CD14-positive monocyte (primary cell): ENCODE measurements around the gene MIDN. TPM values are rescaled to one million over a fixed set of nuclear protein-coding genes. Genes with fewer than 3 reads are reported as not detected.

Source experiments
- DNase-seq, 3 donors: peaks; one replicate each; pipeline ENCODE4 v3.0.0-alpha.2; 2011 to 2022
- H2AFZ ChIP-seq: 2 replicates; pipeline ENCODE4 v1.6.0; 2012; ENCODE audit warnings: mild to moderate bottlenecking, low read depth, low read length, inconsistent platforms; ENCODE audit not compliant: insufficient read depth, poor library complexity, severe bottlenecking
- H3K27ac ChIP-seq, 2 donors: 1 replicate in 1 of 2; 2 replicates in 1 of 2; pipeline ENCODE4 v1.5.1; 2012 to 2013; ENCODE audit warnings: low read length in 2 of 2, control low read depth in 1 of 2, inconsistent platforms in 1 of 2, low read depth in 1 of 2, mild to moderate bottlenecking in 1 of 2
- H3K27me3 ChIP-seq, 2 donors: one replicate each; pipeline versions ENCODE4 v1.6.0 to v1.6.1; 2011 to 2013; ENCODE audit warnings: low read length in 2 of 2; ENCODE audit not compliant: control insufficient read depth in 2 of 2, insufficient read depth in 2 of 2
- H3K36me3 ChIP-seq, 2 donors: replicated peaks in 1 of 2; 1 replicate in 1 of 2; 2 replicates in 1 of 2; pipeline versions ENCODE4 v1.5.1 to v1.6.1; 2012 to 2013; ENCODE audit warnings: low read length in 2 of 2, control low read depth in 1 of 2, inconsistent platforms in 1 of 2, mild to moderate bottlenecking in 1 of 2; ENCODE audit not compliant: insufficient read depth in 2 of 2, control insufficient read depth in 1 of 2
- H3K4me1 ChIP-seq, 2 donors: 1 replicate in 1 of 2; 2 replicates in 1 of 2; pipeline versions ENCODE4 v1.5.1 to v1.6.1; 2012 to 2013; ENCODE audit warnings: low read length in 2 of 2, control low read depth in 1 of 2, inconsistent platforms in 1 of 2, mild to moderate bottlenecking in 1 of 2, moderate library complexity in 1 of 2; ENCODE audit not compliant: insufficient read depth in 2 of 2, control insufficient read depth in 1 of 2
- H3K4me2 ChIP-seq: replicated peaks from 2 replicates; pipeline ENCODE3; 2012; ENCODE audit warnings: low read length, moderate library complexity, mild to moderate bottlenecking; ENCODE audit not compliant: poor library complexity, severe bottlenecking; ENCODE audit errors: extremely low read depth
- H3K4me3 ChIP-seq, 3 experiments: fragments of 200-600 bp in 1 of 3; sonication (generic) in 1 of 3; replicated peaks in 1 of 3; 1 replicate in 2 of 3; 2 replicates in 1 of 3; pipeline ENCODE4 v1.5.1; 2011 to 2013; ENCODE audit warnings: low read length in 3 of 3, mild to moderate bottlenecking in 3 of 3, control low read depth in 2 of 3, low read depth in 2 of 3, inconsistent platforms in 1 of 3, moderate library complexity in 1 of 3
- H3K79me2 ChIP-seq: 2 replicates; pipeline ENCODE4 v1.6.0; 2012; ENCODE audit warnings: mild to moderate bottlenecking, control low read depth, inconsistent platforms, low read length, moderate library complexity; ENCODE audit not compliant: insufficient read depth
- H3K9ac ChIP-seq: 2 replicates; pipeline ENCODE4 v1.6.0; 2017; ENCODE audit warnings: low read length, mild to moderate bottlenecking; ENCODE audit not compliant: insufficient read depth, poor library complexity, severe bottlenecking
- H3K9me3 ChIP-seq, 2 donors: replicated peaks in 1 of 2; 1 replicate in 1 of 2; 2 replicates in 1 of 2; pipeline versions ENCODE4 v1.5.1 to v1.6.1; 2012 to 2013; ENCODE audit warnings: low read length in 2 of 2, control low read depth in 1 of 2; ENCODE audit not compliant: control insufficient read depth in 1 of 2, insufficient read depth in 1 of 2
- H4K20me1 ChIP-seq: 2 replicates; pipeline ENCODE4 v1.6.0; 2012; ENCODE audit warnings: mild to moderate bottlenecking, low read length, control low read depth, moderate library complexity; ENCODE audit not compliant: insufficient read depth
- H3K27ac Mint-ChIP-seq, 7 donors: one replicate each; pipeline ENCODE4 v1.8.0; 2020; ENCODE audit warnings: mild to moderate bottlenecking in 7 of 7, mixed read lengths in 7 of 7, moderate library complexity in 6 of 7, inconsistent platforms in 2 of 7
- H3K27me3 Mint-ChIP-seq, 3 donors: one replicate each; pipeline ENCODE4 v1.8.0; 2021 to 2022; ENCODE audit warnings: low read depth in 3 of 3, mild to moderate bottlenecking in 3 of 3, mixed read lengths in 3 of 3, moderate library complexity in 3 of 3, inconsistent platforms in 1 of 3
- H3K36me3 Mint-ChIP-seq, 2 donors: one replicate each; pipeline ENCODE4 v1.8.0; 2020; ENCODE audit warnings: mixed read lengths in 2 of 2, inconsistent platforms in 1 of 2, mild to moderate bottlenecking in 1 of 2
- H3K4me1 Mint-ChIP-seq: one replicate; pipeline ENCODE4 v1.8.0; 2020; ENCODE audit warnings: mild to moderate bottlenecking, mixed read lengths
- H3K4me3 Mint-ChIP-seq, 2 donors: one replicate each; pipeline ENCODE4 v1.8.0; 2020; ENCODE audit warnings: mild to moderate bottlenecking in 2 of 2, mixed read lengths in 2 of 2, moderate library complexity in 1 of 2
- H3K9me3 Mint-ChIP-seq, 7 donors: one replicate each; pipeline ENCODE4 v1.8.0; 2020 to 2022; ENCODE audit warnings: mixed read lengths in 7 of 7, mild to moderate bottlenecking in 6 of 7, moderate library complexity in 6 of 7, inconsistent platforms in 2 of 7
- WGBS: methylation state at CpG from one replicate; pipeline ENCODE4 v1.1.5; 2013; ENCODE audit warnings: missing lambda C conversion rate; ENCODE audit not compliant: insufficient coverage; 5-methylcytosine and 5-hydroxymethylcytosine counted together
- intact Hi-C, 2 donors: fragments of 100-400 bp; cut with micrococcal nuclease; formaldehyde crosslinking; loops; one replicate each; pipeline versions ENCODE4 v1.15.0 to v1.15.1; 2023
- polyA plus RNA-seq, 3 donors: library from polyadenylated mRNA; depleted of rRNA in 1 of 3; unstranded in 2 of 3; stranded (reverse) in 1 of 3; fragments of 300-500 nt in 2 of 3; fragments of >200 nt in 1 of 3; fragmentation: Illumina TruSeq in 2 of 3; gene quantifications; 1 replicate in 2 of 3; 2 replicates in 1 of 3; pipeline ENCODE4 v1.2.3, GENCODE V29; 2012 to 2021
- TF ChIP-seq, protein P1 (sequence below): fragments of 200-600 bp; IDR thresholded peaks from one replicate; pipeline ENCODE4 v1.8.0; 2022; ENCODE audit warnings: antibody characterized with exemption, mild to moderate bottlenecking

Gene MIDN
- polyA plus RNA-seq, 3 donors, result 5.6 to 301 (median 11.0) TPM

GRCh38 chr19:1214862-1215731 is 33.3 kb upstream of the MIDN start:
- Histone ChIP-seq H3K79me2 (peaks cover 82% of the 10 kb centered on the region), H3K27ac (peak overlapping the region; percentile 89 to 95), H3K36me3 (peaks cover 7 to 22% of the 10 kb centered on the region in 2 donors), H3K9me3 (no peaks in the 10 kb centered on the region), H3K4me2 (peak overlapping the region; percentile 52), H3K4me3 (no peak overlapping the region), H2AFZ (no peak overlapping the region), H3K9ac (no peak overlapping the region), H3K4me1 (peaks cover 36 to 40% of the 10 kb centered on the region in 2 donors), H4K20me1 (peaks cover 88% of the 10 kb centered on the region), H3K27me3 (no peaks in the 10 kb centered on the region)
- TF ChIP-seq, protein P1, sequence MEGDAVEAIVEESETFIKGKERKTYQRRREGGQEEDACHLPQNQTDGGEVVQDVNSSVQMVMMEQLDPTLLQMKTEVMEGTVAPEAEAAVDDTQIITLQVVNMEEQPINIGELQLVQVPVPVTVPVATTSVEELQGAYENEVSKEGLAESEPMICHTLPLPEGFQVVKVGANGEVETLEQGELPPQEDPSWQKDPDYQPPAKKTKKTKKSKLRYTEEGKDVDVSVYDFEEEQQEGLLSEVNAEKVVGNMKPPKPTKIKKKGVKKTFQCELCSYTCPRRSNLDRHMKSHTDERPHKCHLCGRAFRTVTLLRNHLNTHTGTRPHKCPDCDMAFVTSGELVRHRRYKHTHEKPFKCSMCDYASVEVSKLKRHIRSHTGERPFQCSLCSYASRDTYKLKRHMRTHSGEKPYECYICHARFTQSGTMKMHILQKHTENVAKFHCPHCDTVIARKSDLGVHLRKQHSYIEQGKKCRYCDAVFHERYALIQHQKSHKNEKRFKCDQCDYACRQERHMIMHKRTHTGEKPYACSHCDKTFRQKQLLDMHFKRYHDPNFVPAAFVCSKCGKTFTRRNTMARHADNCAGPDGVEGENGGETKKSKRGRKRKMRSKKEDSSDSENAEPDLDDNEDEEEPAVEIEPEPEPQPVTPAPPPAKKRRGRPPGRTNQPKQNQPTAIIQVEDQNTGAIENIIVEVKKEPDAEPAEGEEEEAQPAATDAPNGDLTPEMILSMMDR, result no peak
- no peak overlapping the region for H3K4me3 Mint-ChIP-seq
- no peak for DNase-seq
- no peak overlapping the region for H3K27ac Mint-ChIP-seq
- peaks cover 0 to 3% (median 0%) of the 10 kb centered on the region in 3 donors for H3K27me3 Mint-ChIP-seq
- intact Hi-C loops, result no loop called here
- no peaks in the 10 kb centered on the region for H3K9me3 Mint-ChIP-seq
- peaks cover 29% of the 10 kb centered on the region for H3K4me1 Mint-ChIP-seq
- WGBS, result 96% methylated on average over 24 of the region's 26 CpGs
- peaks cover 18 to 60% of the 10 kb centered on the region in 2 donors for H3K36me3 Mint-ChIP-seq

- Histone ChIP-seq H3K4me3 (no peak overlapping the region), H3K27me3 (no peaks in the 10 kb centered on the region), H3K9me3 (no peaks in the 10 kb centered on the region), H3K27ac (no peak overlapping the region), H3K4me1 (peaks cover 27 to 31% of the 10 kb centered on the region in 2 donors), H4K20me1 (peaks cover 88% of the 10 kb centered on the region), H3K36me3 (peaks cover 22 to 35% of the 10 kb centered on the region in 2 donors), H2AFZ (no peak overlapping the region), H3K9ac (no peak overlapping the region), H3K79me2 (peaks cover 65% of the 10 kb centered on the region), H3K4me2 (no peak overlapping the region)
- TF ChIP-seq, protein P1, result no peak
- 97% methylated on average over 12 of the region's 12 CpGs for WGBS
- H3K27me3 Mint-ChIP-seq, result peaks cover 0 to 3% (median 0%) of the 10 kb centered on the region in 3 donors
- H3K4me1 Mint-ChIP-seq, result peaks cover 16% of the 10 kb centered on the region
- intact Hi-C loops, result no loop called here
- no peak for DNase-seq
- H3K4me3 Mint-ChIP-seq, result no peak overlapping the region
- H3K36me3 Mint-ChIP-seq, result peaks cover 15 to 54% of the 10 kb centered on the region in 2 donors
- peak overlapping the region in 1 of 7 donors; percentile 50 for H3K27ac Mint-ChIP-seq
- H3K9me3 Mint-ChIP-seq, result no peaks in the 10 kb centered on the region
Measured at GRCh38 chr19:1216756-1217155, 31.6 kb upstream of the MIDN start.
